ENCODE data around the gene HIBADH. TPM values are rescaled to one million over a fixed set of nuclear protein-coding genes. Genes with fewer than 3 reads are reported as not detected.

HIBADH gene
- total RNA-seq, 1 experiment from 2014 or later = 31.2 TPM

DNA sequence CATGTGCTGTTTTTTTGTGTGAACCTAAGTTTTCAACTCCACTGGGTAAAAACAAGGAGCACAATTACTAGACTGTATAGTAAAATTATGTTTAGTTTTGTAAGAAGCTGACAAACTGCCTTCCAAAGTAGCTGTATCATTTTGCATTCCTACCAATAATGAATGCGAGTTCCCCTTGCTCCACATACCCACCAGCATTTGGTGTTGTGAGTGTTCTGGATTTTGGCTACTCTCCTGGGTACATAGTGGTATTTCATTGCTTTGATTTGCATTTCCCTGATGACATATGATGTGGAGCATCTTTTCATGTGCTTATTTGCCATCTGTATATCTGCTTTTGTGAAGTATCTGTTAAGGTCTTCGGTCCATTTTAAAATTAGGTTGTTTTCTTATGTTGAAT, 178.2 kb downstream of the HIBADH start:
- intact Hi-C loops (cut with micrococcal nuclease; ENCODE audit: unreplicated experiment) = no loop called here
- in situ Hi-C loops (cut with HindIII; ENCODE audit: low pct_unique_long_range_greater_than_20kb, low sequenced_read_pairs) = no loop called here
- DNase-seq (ENCODE audit: low read depth, low spot score) = no peak
- H3K4me3 ChIP-seq (ENCODE audit: low read depth in 2 of 2, low read length in 2 of 2) = no peak overlapping the region
- POLR2A ChIA-PET = no interaction called here
- no peaks in the 10 kb centered on the region for H3K4me1 ChIP-seq (ENCODE audit: control insufficient read depth, insufficient read depth, low read length)
- no peaks in the 10 kb centered on the region for H3K9me3 ChIP-seq (ENCODE audit: control insufficient read depth, insufficient read depth, low read depth, low read length)
- TF ChIP-seq, protein P1, sequence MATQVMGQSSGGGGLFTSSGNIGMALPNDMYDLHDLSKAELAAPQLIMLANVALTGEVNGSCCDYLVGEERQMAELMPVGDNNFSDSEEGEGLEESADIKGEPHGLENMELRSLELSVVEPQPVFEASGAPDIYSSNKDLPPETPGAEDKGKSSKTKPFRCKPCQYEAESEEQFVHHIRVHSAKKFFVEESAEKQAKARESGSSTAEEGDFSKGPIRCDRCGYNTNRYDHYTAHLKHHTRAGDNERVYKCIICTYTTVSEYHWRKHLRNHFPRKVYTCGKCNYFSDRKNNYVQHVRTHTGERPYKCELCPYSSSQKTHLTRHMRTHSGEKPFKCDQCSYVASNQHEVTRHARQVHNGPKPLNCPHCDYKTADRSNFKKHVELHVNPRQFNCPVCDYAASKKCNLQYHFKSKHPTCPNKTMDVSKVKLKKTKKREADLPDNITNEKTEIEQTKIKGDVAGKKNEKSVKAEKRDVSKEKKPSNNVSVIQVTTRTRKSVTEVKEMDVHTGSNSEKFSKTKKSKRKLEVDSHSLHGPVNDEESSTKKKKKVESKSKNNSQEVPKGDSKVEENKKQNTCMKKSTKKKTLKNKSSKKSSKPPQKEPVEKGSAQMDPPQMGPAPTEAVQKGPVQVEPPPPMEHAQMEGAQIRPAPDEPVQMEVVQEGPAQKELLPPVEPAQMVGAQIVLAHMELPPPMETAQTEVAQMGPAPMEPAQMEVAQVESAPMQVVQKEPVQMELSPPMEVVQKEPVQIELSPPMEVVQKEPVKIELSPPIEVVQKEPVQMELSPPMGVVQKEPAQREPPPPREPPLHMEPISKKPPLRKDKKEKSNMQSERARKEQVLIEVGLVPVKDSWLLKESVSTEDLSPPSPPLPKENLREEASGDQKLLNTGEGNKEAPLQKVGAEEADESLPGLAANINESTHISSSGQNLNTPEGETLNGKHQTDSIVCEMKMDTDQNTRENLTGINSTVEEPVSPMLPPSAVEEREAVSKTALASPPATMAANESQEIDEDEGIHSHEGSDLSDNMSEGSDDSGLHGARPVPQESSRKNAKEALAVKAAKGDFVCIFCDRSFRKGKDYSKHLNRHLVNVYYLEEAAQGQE (IDR thresholded peaks at IDR 0.05; ENCODE audit: insufficient read depth in 1 of 2, low read depth in 2 of 2, low read length in 1 of 2) = no peak
- no peak for ATAC-seq
- H3K27me3 ChIP-seq (ENCODE audit: control insufficient read depth, insufficient read depth, low read length) = peaks cover 3% of the 10 kb centered on the region; the same call in 1 of the 2 replicates
- H3K36me3 ChIP-seq (ENCODE audit: control insufficient read depth, insufficient read depth, low read length) = no peaks in the 10 kb centered on the region
- CTCF ChIA-PET = no interaction called here
- H3K27ac ChIP-seq (ENCODE audit: low read length) = no peak overlapping the region
- BruUV-seq (replicated peaks) = no TSS peak

DNA sequence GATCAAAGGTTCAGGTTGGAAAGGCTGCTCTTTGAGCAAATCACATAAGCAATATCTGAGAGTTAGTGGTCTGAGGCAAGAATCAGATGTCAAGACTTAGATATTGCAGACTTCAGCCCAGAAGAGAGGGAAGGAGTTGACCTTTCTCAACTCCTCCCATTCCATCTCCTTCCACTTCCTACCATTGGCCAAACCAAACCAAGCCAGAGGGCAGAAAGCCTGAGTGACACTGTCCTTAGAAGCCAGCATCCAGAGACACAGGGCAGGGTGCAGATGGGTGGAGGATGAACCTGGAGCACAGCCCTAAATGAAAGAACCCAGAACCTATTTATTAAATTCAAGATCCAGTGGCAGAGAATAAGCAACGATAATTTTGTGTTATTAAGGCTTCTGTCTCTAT, 180.5 kb downstream of the HIBADH start:
- no peaks in the 10 kb centered on the region for H3K9me3 ChIP-seq (ENCODE audit: control insufficient read depth, insufficient read depth, low read depth, low read length)
- CTCF ChIA-PET = no interaction called here
- ATAC-seq (no peak), DNase-seq (ENCODE audit: low read depth, low spot score) (no peak)
- H3K27me3 ChIP-seq (ENCODE audit: control insufficient read depth, insufficient read depth, low read length) = no peaks in the 10 kb centered on the region
- in situ Hi-C loops (cut with HindIII; ENCODE audit: low pct_unique_long_range_greater_than_20kb, low sequenced_read_pairs) = no loop called here
- BruUV-seq (replicated peaks) = no TSS peak
- H3K4me1 ChIP-seq (ENCODE audit: control insufficient read depth, insufficient read depth, low read length) = no peaks in the 10 kb centered on the region
- no peak overlapping the region for H3K4me3 ChIP-seq (ENCODE audit: low read depth in 2 of 2, low read length in 2 of 2)
- TF ChIP-seq, protein P2, sequence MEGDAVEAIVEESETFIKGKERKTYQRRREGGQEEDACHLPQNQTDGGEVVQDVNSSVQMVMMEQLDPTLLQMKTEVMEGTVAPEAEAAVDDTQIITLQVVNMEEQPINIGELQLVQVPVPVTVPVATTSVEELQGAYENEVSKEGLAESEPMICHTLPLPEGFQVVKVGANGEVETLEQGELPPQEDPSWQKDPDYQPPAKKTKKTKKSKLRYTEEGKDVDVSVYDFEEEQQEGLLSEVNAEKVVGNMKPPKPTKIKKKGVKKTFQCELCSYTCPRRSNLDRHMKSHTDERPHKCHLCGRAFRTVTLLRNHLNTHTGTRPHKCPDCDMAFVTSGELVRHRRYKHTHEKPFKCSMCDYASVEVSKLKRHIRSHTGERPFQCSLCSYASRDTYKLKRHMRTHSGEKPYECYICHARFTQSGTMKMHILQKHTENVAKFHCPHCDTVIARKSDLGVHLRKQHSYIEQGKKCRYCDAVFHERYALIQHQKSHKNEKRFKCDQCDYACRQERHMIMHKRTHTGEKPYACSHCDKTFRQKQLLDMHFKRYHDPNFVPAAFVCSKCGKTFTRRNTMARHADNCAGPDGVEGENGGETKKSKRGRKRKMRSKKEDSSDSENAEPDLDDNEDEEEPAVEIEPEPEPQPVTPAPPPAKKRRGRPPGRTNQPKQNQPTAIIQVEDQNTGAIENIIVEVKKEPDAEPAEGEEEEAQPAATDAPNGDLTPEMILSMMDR (IDR thresholded peaks at IDR 0.05) = no peak
- TF ChIP-seq POLR2AphosphoS5 (IDR thresholded peaks at IDR 0.05; ENCODE audit: low read depth, low read length) (no peak), TCF7L2 (IDR thresholded peaks at IDR 0.05; ENCODE audit: low read depth, low read length) (no peak), SIN3A (IDR thresholded peaks at IDR 0.05; ENCODE audit: borderline replicate concordance, insufficient read depth, low read depth, low read length) (no peak)
- TF ChIP-seq, protein P1 (IDR thresholded peaks at IDR 0.05; ENCODE audit: insufficient read depth in 1 of 2, low read depth in 2 of 2, low read length in 1 of 2) = no peak
- no peak overlapping the region for H3K27ac ChIP-seq (ENCODE audit: low read length)
- intact Hi-C loops (cut with micrococcal nuclease; ENCODE audit: unreplicated experiment) = no loop called here
- no peaks in the 10 kb centered on the region for H3K36me3 ChIP-seq (ENCODE audit: control insufficient read depth, insufficient read depth, low read length)
- POLR2A ChIA-PET = no interaction called here

Measured in Panc1 (cell line).